ENCODE results near the gene ARHGEF10L.

GRCh38 chr1:17696417-17697301 is 157.2 kb downstream of the ARHGEF10L start:
- peak in 4 of 6 experiments; percentile 20 to 29 (median 22) for TF ChIP-seq CTCF (IDR thresholded peaks at IDR 0.05)
- no peak for TF ChIP-seq POLR2A (IDR thresholded peaks at IDR 0.05)
